Measurements from ENCODE around the gene TRIM56. TPM values are rescaled to one million over a fixed set of nuclear protein-coding genes. Genes with fewer than 3 reads are reported as not detected.

The TRIM56 gene
- total and polyA plus RNA-seq, 2 of the 13 experiments (the other 11 are each of a cell fraction or from before 2014, with no cell fraction given): 3.2 to 7.1 TPM

GRCh38 chr7:101125989-101126650 is 40.8 kb downstream of the TRIM56 start (continued):
- peak; percentile 92; the same call in 1 of the 2 replicates for TF ChIP-seq ZNF558 (CRISPR knock-in tag; IDR thresholded peaks at IDR 0.05; ENCODE audit: borderline replicate concordance)
- no peak for TF ChIP-seq ZSCAN22 (CRISPR knock-in tag; IDR thresholded peaks at IDR 0.05)
- no peak for TF ChIP-seq CTCF (CRISPR knock-in tag; IDR thresholded peaks at IDR 0.05)
- TF ChIP-seq PREB (CRISPR knock-in tag; IDR thresholded peaks at IDR 0.05): no peak
- TF ChIP-seq ELF1 (CRISPR knock-in tag; IDR thresholded peaks at IDR 0.05): no peak; the same call in 1 of the 2 replicates
- no peak for TF ChIP-seq ATF7 (IDR thresholded peaks at IDR 0.05)
- no peak for TF ChIP-seq ATF7 (CRISPR knock-in tag; IDR thresholded peaks at IDR 0.05)
- TF ChIP-seq BATF2 (CRISPR knock-in tag; IDR thresholded peaks at IDR 0.05): no peak
- peak; percentile 92; the same call in 1 of the 2 replicates for TF ChIP-seq GFI1 (CRISPR knock-in tag; IDR thresholded peaks at IDR 0.05; ENCODE audit: borderline replicate concordance)
- TF ChIP-seq SIN3B (IDR thresholded peaks at IDR 0.05; ENCODE audit: low read length): no peak
- no peak for TF ChIP-seq NR1H2 (CRISPR knock-in tag; IDR thresholded peaks at IDR 0.05; ENCODE audit: borderline replicate concordance, low read depth)
- no peak for TF ChIP-seq ZC3H4 (CRISPR knock-in tag; IDR thresholded peaks at IDR 0.05; ENCODE audit: borderline replicate concordance)
- TF ChIP-seq POGZ (CRISPR knock-in tag; IDR thresholded peaks at IDR 0.05): no peak
- peak; percentile 39; the same call in 1 of the 2 replicates for TF ChIP-seq PRDM10 (CRISPR knock-in tag; IDR thresholded peaks at IDR 0.05; ENCODE audit: low read depth)
- TF ChIP-seq KMT2A (CRISPR knock-in tag; IDR thresholded peaks at IDR 0.05): no peak
- TF ChIP-seq ZNF788 (CRISPR knock-in tag; IDR thresholded peaks at IDR 0.05; ENCODE audit: borderline replicate concordance): no peak; the same call in 1 of the 2 replicates
- TF ChIP-seq PRDM4 (CRISPR knock-in tag; IDR thresholded peaks at IDR 0.05; ENCODE audit: borderline replicate concordance): no peak
- no peak for TF ChIP-seq TBX2 (CRISPR knock-in tag; IDR thresholded peaks at IDR 0.05; ENCODE audit: borderline replicate concordance)
- no peak; the same call in 1 of the 2 replicates for TF ChIP-seq RXRB (CRISPR knock-in tag; IDR thresholded peaks at IDR 0.05; ENCODE audit: borderline replicate concordance)
